Measurements from ENCODE around the gene SLC30A2. TPM values are rescaled to one million over a fixed set of nuclear protein-coding genes. Genes with fewer than 3 reads are reported as not detected.

SLC30A2 gene
- total and polyA plus RNA-seq, 2 of the 13 experiments (the other 11 are each of a cell fraction or from before 2014, with no cell fraction given): not detected

DNA sequence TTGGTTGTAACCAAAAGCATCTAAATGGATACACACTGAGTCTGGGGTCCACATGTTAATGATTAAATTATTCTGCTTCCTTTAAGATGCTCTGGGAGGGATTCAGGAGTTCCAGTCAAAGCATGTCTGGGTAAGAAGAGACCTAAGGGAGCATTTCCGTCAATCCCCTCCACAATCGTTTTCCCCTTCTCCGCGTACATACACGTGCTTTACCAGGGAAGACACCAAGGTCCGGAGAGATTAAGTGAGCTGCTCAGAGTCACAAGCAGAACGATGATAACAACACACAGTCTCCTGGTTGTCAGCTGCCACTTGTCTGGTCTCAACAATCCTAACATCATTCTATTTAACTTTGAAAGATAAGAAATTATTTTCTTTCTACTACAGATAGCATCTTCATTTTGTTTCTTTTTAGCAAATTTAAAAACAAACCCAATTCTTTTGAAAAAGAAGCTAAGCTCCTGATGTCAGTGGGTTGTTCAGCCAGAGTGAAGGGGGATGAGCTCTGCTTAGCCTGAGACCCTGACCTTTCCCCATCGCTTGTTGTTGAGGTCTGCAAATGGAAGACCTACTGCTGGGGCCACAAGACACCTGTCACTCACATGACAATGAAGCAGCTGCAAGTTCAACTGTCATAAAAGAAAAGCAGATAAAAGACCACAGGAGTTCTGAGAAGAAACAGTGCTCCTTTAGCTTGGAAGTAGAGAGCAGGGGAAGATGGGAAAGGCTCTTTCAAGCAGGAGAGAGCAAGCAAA lies 52.5 kb downstream of the SLC30A2 start:
- H3K9me3 ChIP-seq (ENCODE audit: low read length): no peaks in the 10 kb centered on the region
- no peak overlapping the region for H3K9ac ChIP-seq (ENCODE audit: insufficient read depth, low read depth, low read length)
- POLR2A ChIA-PET: interaction anchor here (0.9 kb wide), 1 partner anchor 175 kb away, joined by 3 read pairs; no protein-coding TSS in a partner anchor
- in situ Hi-C loops (cut with HindIII; ENCODE audit: extremely low pct_ligation_motif_present, low pct_unique_long_range_greater_than_20kb): loop anchor here (10.0 kb wide), 1 partner anchor 169 kb away; no protein-coding TSS in a partner anchor
- TF ChIP-seq KDM5A (IDR thresholded peaks at IDR 0.05; ENCODE audit: borderline replicate concordance, low read length) (no peak), NFYB (CRISPR knock-in tag; IDR thresholded peaks at IDR 0.05) (no peak), RAD51 (IDR thresholded peaks at IDR 0.05; ENCODE audit: borderline replicate concordance) (no peak), CBFB (CRISPR knock-in tag; IDR thresholded peaks at IDR 0.05) (no peak), SRF (IDR thresholded peaks at IDR 0.05; ENCODE audit: low read depth, low read length) (no peak)
- TF ChIP-seq, protein P1, sequence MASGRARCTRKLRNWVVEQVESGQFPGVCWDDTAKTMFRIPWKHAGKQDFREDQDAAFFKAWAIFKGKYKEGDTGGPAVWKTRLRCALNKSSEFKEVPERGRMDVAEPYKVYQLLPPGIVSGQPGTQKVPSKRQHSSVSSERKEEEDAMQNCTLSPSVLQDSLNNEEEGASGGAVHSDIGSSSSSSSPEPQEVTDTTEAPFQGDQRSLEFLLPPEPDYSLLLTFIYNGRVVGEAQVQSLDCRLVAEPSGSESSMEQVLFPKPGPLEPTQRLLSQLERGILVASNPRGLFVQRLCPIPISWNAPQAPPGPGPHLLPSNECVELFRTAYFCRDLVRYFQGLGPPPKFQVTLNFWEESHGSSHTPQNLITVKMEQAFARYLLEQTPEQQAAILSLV (CRISPR knock-in tag; IDR thresholded peaks at IDR 0.05; ENCODE audit: borderline replicate concordance): no peak
- peaks cover 12% of the 10 kb centered on the region for H3K4me1 ChIP-seq (ENCODE audit: insufficient read depth, low read length)
- H3K4me2 ChIP-seq (ENCODE audit: low read depth, low read length): no peak overlapping the region
- no peak overlapping the region for H2AFZ ChIP-seq (ENCODE audit: low read length)
- intact Hi-C loops (cut with micrococcal nuclease; ENCODE audit: unreplicated experiment): no loop called here
- peaks cover 7 to 9% of the 10 kb centered on the region in 2 experiments; a peak in 4 of 5 replicates for H3K36me3 ChIP-seq (replicated peaks in 1 of 2; ENCODE audit: control insufficient read depth in 1 of 2, insufficient read depth in 2 of 2, low read length in 2 of 2)
- CTCF ChIA-PET (ENCODE audit: low intra/inter-chr PET ratio, low total read pairs): no interaction called here
- no peak for FAIRE-seq
- no peak overlapping the region for H3K27ac ChIP-seq (ENCODE audit: extremely low read length, insufficient read depth, low read length)
- H4K20me1 ChIP-seq (ENCODE audit: insufficient read depth, low read length): no peaks in the 10 kb centered on the region
- DNase-seq (ENCODE audit: low spot score): no peak
- H3K79me2 ChIP-seq (ENCODE audit: insufficient read depth, low read length): no peaks in the 10 kb centered on the region
- no peak overlapping the region for H3K4me3 ChIP-seq (replicated peaks in 1 of 3; ENCODE audit: insufficient read depth in 1 of 3, low read depth in 2 of 3, low read length in 3 of 3)
- BruUV-seq (replicated peaks): no TSS peak
- 94% methylated on average over 8 of the region's 8 CpGs for WGBS (ENCODE audit: low lambda C conversion rate)
- no peaks in the 10 kb centered on the region; a peak in 1 of 5 replicates for H3K27me3 ChIP-seq (ENCODE audit: control insufficient read depth in 1 of 2, insufficient read depth in 2 of 2, low read length in 2 of 2)
- no peak for ATAC-seq

DNA sequence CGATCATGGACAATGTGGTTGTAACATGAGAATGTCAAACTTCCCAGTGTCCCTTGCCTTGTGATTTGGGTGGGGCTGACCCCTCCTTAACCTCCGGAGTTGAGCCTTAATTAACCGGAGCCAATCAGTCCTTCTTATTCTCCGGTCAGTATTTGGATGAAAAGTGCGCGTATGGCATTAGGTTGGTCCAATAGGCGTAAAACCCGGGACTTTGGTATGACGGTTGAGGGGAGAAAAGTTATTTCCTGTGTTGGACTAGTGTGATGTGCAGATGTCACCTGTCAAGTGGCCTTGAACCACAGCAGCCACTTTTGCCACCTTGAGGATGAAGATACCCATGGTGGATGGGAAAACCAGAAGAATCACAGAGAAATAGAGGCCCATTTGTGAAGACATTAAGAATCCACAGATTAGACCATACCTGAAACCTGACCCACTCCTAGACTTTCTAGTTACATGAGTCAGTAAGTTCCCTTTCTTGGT lies 53.2 kb downstream of the SLC30A2 start:
- intact Hi-C loops (cut with micrococcal nuclease; ENCODE audit: unreplicated experiment): no loop called here
- H3K9me3 ChIP-seq (ENCODE audit: low read length): no peaks in the 10 kb centered on the region
- ChIA-PET CTCF (ENCODE audit: low intra/inter-chr PET ratio, low total read pairs) (no interaction called here), POLR2A (no interaction called here)
- no peak overlapping the region for H3K27ac ChIP-seq (ENCODE audit: extremely low read length, insufficient read depth, low read length)
- H3K4me1 ChIP-seq (ENCODE audit: insufficient read depth, low read length): peaks cover 11% of the 10 kb centered on the region
- no peak overlapping the region for H3K4me3 ChIP-seq (replicated peaks in 1 of 3; ENCODE audit: insufficient read depth in 1 of 3, low read depth in 2 of 3, low read length in 3 of 3)
- no peaks in the 10 kb centered on the region; a peak in 1 of 5 replicates for H3K27me3 ChIP-seq (ENCODE audit: control insufficient read depth in 1 of 2, insufficient read depth in 2 of 2, low read length in 2 of 2)
- H3K79me2 ChIP-seq (ENCODE audit: insufficient read depth, low read length): no peaks in the 10 kb centered on the region
- FAIRE-seq: no peak
- H3K36me3 ChIP-seq (replicated peaks in 1 of 2; ENCODE audit: control insufficient read depth in 1 of 2, insufficient read depth in 2 of 2, low read length in 2 of 2): peaks cover 9 to 10% of the 10 kb centered on the region in 2 experiments; a peak in 4 of 5 replicates
- DNase-seq (ENCODE audit: low spot score): no peak
- no peak overlapping the region for H2AFZ ChIP-seq (ENCODE audit: low read length)
- in situ Hi-C loops (cut with HindIII; ENCODE audit: extremely low pct_ligation_motif_present, low pct_unique_long_range_greater_than_20kb): loop anchor here (10.0 kb wide), 1 partner anchor 168 kb away; no protein-coding TSS in a partner anchor
- BruUV-seq (replicated peaks): no TSS peak
- 97% methylated on average over 9 of the region's 9 CpGs for WGBS (ENCODE audit: low lambda C conversion rate)
- no peak for ATAC-seq
- no peak overlapping the region for H3K9ac ChIP-seq (ENCODE audit: insufficient read depth, low read depth, low read length)
- H4K20me1 ChIP-seq (ENCODE audit: insufficient read depth, low read length): no peaks in the 10 kb centered on the region
- H3K4me2 ChIP-seq (ENCODE audit: low read depth, low read length): no peak overlapping the region
- no peak for TF ChIP-seq ARID2 (CRISPR knock-in tag; IDR thresholded peaks at IDR 0.05; ENCODE audit: borderline replicate concordance)
- TF ChIP-seq PCBP1 (IDR thresholded peaks at IDR 0.05; ENCODE audit: borderline replicate concordance, low read depth, low read length): no peak
- no peak for TF ChIP-seq ZNF646 (CRISPR knock-in tag; IDR thresholded peaks at IDR 0.05)
- no peak for TF ChIP-seq NAIF1 (CRISPR knock-in tag; IDR thresholded peaks at IDR 0.05; ENCODE audit: borderline replicate concordance)
